ENCODE measurements around the gene DHRS12. TPM values are rescaled to one million over a fixed set of nuclear protein-coding genes. Genes with fewer than 3 reads are reported as not detected.

DHRS12 gene
- total RNA-seq, 4 donors from 2014 or later, result 3.5 to 25.8 (median 10.8) TPM

- DNase-seq (ENCODE audit: low spot score in 2 of 2), result no peak
- peak overlapping the region; percentile 16 for H3K27ac ChIP-seq
- H3K4me1 ChIP-seq, result no peaks in the 10 kb centered on the region
- H3K9me3 ChIP-seq, result peaks cover 4% of the 10 kb centered on the region
- no peak overlapping the region for H3K4me3 ChIP-seq
- WGBS, result 74% methylated on average over 2 of the region's 2 CpGs
- peaks cover 23% of the 10 kb centered on the region for H3K36me3 ChIP-seq
- no peak for TF ChIP-seq EP300 (IDR thresholded peaks at IDR 0.05)
- no peaks in the 10 kb centered on the region for H3K27me3 ChIP-seq
Measured at GRCh38 chr13:51746802-51747201, 57.2 kb downstream of the DHRS12 start.

GRCh38 chr13:51745243-51745642, 58.7 kb downstream of the DHRS12 start:
- Histone ChIP-seq H3K36me3 (peaks cover 24% of the 10 kb centered on the region), H3K9me3 (peaks cover 4% of the 10 kb centered on the region), H3K27ac (no peak overlapping the region), H3K4me3 (no peak overlapping the region), H3K27me3 (no peaks in the 10 kb centered on the region), H3K4me1 (peaks cover 8% of the 10 kb centered on the region)
- DNase-seq (ENCODE audit: low spot score in 2 of 2), result no peak
- TF ChIP-seq EP300 (IDR thresholded peaks at IDR 0.05) (no peak), CTCF (IDR thresholded peaks at IDR 0.05) (no peak), POLR2A (IDR thresholded peaks at IDR 0.05) (no peak), POLR2AphosphoS5 (IDR thresholded peaks at IDR 0.05) (no peak)
- 77% methylated on average over 2 of the region's 2 CpGs for WGBS

GRCh38 chr13:51742611-51743010, 61.4 kb downstream of the DHRS12 start:
- Histone ChIP-seq H3K36me3 (peaks cover 19% of the 10 kb centered on the region), H3K4me1 (peaks cover 30% of the 10 kb centered on the region), H3K27ac (no peak overlapping the region), H3K27me3 (no peaks in the 10 kb centered on the region), H3K4me3 (no peak overlapping the region), H3K9me3 (peaks cover 3% of the 10 kb centered on the region)
- TF ChIP-seq CTCF (IDR thresholded peaks at IDR 0.05), result no peak
- TF ChIP-seq POLR2AphosphoS5 (IDR thresholded peaks at IDR 0.05), result no peak
- no peak for TF ChIP-seq EP300 (IDR thresholded peaks at IDR 0.05)
- TF ChIP-seq POLR2A (IDR thresholded peaks at IDR 0.05), result no peak
- WGBS, result 99% methylated on average over 2 of the region's 2 CpGs
- no peak for DNase-seq (ENCODE audit: low spot score in 2 of 2)

- peaks cover 30% of the 10 kb centered on the region for H3K4me1 ChIP-seq
- DNase-seq (ENCODE audit: low spot score in 2 of 2), result no peak
- WGBS, result 92% methylated on average over 2 of the region's 2 CpGs
- H3K27me3 ChIP-seq, result no peaks in the 10 kb centered on the region
- H3K36me3 ChIP-seq, result peaks cover 17% of the 10 kb centered on the region
- no peak overlapping the region for H3K4me3 ChIP-seq
- H3K9me3 ChIP-seq, result no peaks in the 10 kb centered on the region
- TF ChIP-seq POLR2AphosphoS5 (IDR thresholded peaks at IDR 0.05) (no peak), EP300 (IDR thresholded peaks at IDR 0.05) (no peak), POLR2A (IDR thresholded peaks at IDR 0.05) (no peak), CTCF (IDR thresholded peaks at IDR 0.05) (no peak)
- peak overlapping the region; percentile 10 for H3K27ac ChIP-seq
Measured at GRCh38 chr13:51742031-51742430, 61.9 kb downstream of the DHRS12 start.

GRCh38 chr13:51740698-51741097, 63.3 kb downstream of the DHRS12 start:
- 61% methylated on average over 5 of the region's 5 CpGs for WGBS
- DNase-seq (ENCODE audit: low spot score in 2 of 2), result no peak
- Histone ChIP-seq H3K27ac (peak overlapping the region; percentile 86), H3K4me3 (no peak overlapping the region), H3K9me3 (no peaks in the 10 kb centered on the region), H3K4me1 (peaks cover 30% of the 10 kb centered on the region), H3K36me3 (peaks cover 17% of the 10 kb centered on the region), H3K27me3 (no peaks in the 10 kb centered on the region)
- TF ChIP-seq POLR2A (IDR thresholded peaks at IDR 0.05), result no peak
- no peak for TF ChIP-seq POLR2AphosphoS5 (IDR thresholded peaks at IDR 0.05)
- no peak for TF ChIP-seq EP300 (IDR thresholded peaks at IDR 0.05)
- no peak for TF ChIP-seq CTCF (IDR thresholded peaks at IDR 0.05)

All from suprapubic skin (tissue), 4 donors.